ENCODE results near the gene PLOD1.

PLOD1 gene

DNA sequence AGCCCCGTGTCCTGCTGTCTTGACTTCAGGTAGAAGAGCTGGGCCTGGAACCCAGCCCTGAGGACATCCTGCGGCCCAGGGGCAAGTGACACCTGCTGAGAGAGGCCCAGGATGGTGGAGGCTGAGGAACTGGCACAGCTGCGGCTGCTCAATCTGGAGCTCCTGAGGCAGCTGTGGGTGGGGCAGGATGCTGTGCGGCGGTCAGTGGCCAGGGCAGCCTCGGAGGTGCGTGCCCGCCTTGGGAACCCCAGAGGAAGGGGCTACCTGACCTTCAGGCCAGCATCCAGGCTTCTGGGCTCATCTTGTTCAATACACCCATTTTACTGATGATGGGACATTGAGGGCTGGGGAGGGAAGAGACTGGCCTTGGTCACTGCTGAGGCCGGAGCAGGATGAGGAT is 87.1 kb downstream of the PLOD1 start:
- H3K9me2 ChIP-seq (replicated peaks; ENCODE audit: low read depth, low read length), result no peaks in the 10 kb centered on the region
- H2AFZ ChIP-seq (ENCODE audit: low read length), result no peak overlapping the region
- H3K27me3 ChIP-seq (ENCODE audit: insufficient read depth, low read length, poor library complexity, severe bottlenecking), result no peaks in the 10 kb centered on the region
- no peaks in the 10 kb centered on the region for H4K20me1 ChIP-seq (ENCODE audit: insufficient read depth, low read length, poor library complexity, severe bottlenecking)
- peaks cover 23% of the 10 kb centered on the region for H3K79me2 ChIP-seq (ENCODE audit: insufficient read depth, low read length)
- H3F3A ChIP-seq (ENCODE audit: low read depth), result no peaks in the 10 kb centered on the region
- no peak overlapping the region for H3K4me2 ChIP-seq (ENCODE audit: low read depth, low read length, poor library complexity, severe bottlenecking)
- no peak overlapping the region for H3K9ac ChIP-seq (ENCODE audit: low read depth, low read length, poor library complexity, severe bottlenecking)
- no peak for TF ChIP-seq EZH2phosphoT487 (IDR thresholded peaks at IDR 0.05; ENCODE audit: borderline replicate concordance)
- TF ChIP-seq, protein P1, sequence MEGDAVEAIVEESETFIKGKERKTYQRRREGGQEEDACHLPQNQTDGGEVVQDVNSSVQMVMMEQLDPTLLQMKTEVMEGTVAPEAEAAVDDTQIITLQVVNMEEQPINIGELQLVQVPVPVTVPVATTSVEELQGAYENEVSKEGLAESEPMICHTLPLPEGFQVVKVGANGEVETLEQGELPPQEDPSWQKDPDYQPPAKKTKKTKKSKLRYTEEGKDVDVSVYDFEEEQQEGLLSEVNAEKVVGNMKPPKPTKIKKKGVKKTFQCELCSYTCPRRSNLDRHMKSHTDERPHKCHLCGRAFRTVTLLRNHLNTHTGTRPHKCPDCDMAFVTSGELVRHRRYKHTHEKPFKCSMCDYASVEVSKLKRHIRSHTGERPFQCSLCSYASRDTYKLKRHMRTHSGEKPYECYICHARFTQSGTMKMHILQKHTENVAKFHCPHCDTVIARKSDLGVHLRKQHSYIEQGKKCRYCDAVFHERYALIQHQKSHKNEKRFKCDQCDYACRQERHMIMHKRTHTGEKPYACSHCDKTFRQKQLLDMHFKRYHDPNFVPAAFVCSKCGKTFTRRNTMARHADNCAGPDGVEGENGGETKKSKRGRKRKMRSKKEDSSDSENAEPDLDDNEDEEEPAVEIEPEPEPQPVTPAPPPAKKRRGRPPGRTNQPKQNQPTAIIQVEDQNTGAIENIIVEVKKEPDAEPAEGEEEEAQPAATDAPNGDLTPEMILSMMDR (conservative IDR thresholded peaks at IDR 0.05; ENCODE audit: low read length), result no peak
- H3K4me3 ChIP-seq (ENCODE audit: low read length, poor library complexity, severe bottlenecking), result no peak overlapping the region
- H3K36me3 ChIP-seq (ENCODE audit: insufficient read depth, low read length), result no peaks in the 10 kb centered on the region
- H3K4me1 ChIP-seq (ENCODE audit: insufficient read depth, low read length, poor library complexity, severe bottlenecking), result peaks cover 12% of the 10 kb centered on the region
- no peaks in the 10 kb centered on the region for H3K9me3 ChIP-seq (ENCODE audit: insufficient read depth, low read depth, low read length)

DNA sequence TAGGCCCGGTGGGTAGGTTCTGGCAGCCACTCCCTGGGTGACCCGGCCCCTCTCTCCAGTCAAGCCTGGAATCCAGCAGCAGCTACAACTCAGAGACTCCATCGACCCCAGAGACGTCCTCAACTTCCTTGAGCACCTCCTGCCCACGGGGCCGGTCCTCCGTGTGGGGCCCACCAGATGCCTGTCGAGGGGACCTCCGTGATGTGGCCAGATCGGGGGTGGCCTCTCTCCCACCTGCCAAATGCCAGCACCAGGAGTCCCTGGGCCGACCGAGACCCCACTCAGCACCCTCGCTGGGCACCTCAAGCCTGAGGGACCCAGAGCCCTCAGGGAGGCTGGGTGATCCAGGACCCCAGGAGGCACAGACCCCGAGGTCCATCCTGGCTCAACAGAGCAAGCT is 87.5 kb downstream of the PLOD1 start:
- no peak overlapping the region for H2AFZ ChIP-seq (ENCODE audit: low read length)
- H3K4me3 ChIP-seq (ENCODE audit: low read length, poor library complexity, severe bottlenecking), result no peak overlapping the region
- no peak overlapping the region for H3K4me2 ChIP-seq (ENCODE audit: low read depth, low read length, poor library complexity, severe bottlenecking)
- H3K36me3 ChIP-seq (ENCODE audit: insufficient read depth, low read length), result no peaks in the 10 kb centered on the region
- no peaks in the 10 kb centered on the region for H3K9me2 ChIP-seq (replicated peaks; ENCODE audit: low read depth, low read length)
- H3K79me2 ChIP-seq (ENCODE audit: insufficient read depth, low read length), result peaks cover 23% of the 10 kb centered on the region
- H3K27me3 ChIP-seq (ENCODE audit: insufficient read depth, low read length, poor library complexity, severe bottlenecking), result no peaks in the 10 kb centered on the region
- H4K20me1 ChIP-seq (ENCODE audit: insufficient read depth, low read length, poor library complexity, severe bottlenecking), result no peaks in the 10 kb centered on the region
- no peaks in the 10 kb centered on the region for H3K9me3 ChIP-seq (ENCODE audit: insufficient read depth, low read depth, low read length)
- no peak overlapping the region for H3K9ac ChIP-seq (ENCODE audit: low read depth, low read length, poor library complexity, severe bottlenecking)
- no peak for TF ChIP-seq EZH2phosphoT487 (IDR thresholded peaks at IDR 0.05; ENCODE audit: borderline replicate concordance)
- TF ChIP-seq, protein P1 (conservative IDR thresholded peaks at IDR 0.05; ENCODE audit: low read length), result no peak
- H3K4me1 ChIP-seq (ENCODE audit: insufficient read depth, low read length, poor library complexity, severe bottlenecking), result peaks cover 12% of the 10 kb centered on the region
- no peaks in the 10 kb centered on the region for H3F3A ChIP-seq (ENCODE audit: low read depth)
